CD4-positive, alpha-beta T cell treated with Interleukin-21 for 1 hour (primary cell): ENCODE measurements around the gene BCO1.

Experiments
- DNase-seq: peaks from one replicate; pipeline ENCODE4 v3.0.0-alpha.2; 2020

Gene BCO1

GRCh38 chr16:81321536-81321935, 83.0 kb downstream of the BCO1 start:
- no peak for DNase-seq

- no peak for DNase-seq
These were observed 86.3 kb downstream of the BCO1 start for GRCh38 chr16:81324808-81325207.

- DNase-seq = no peak
These were observed 88.5 kb downstream of the BCO1 start for GRCh38 chr16:81327011-81327410.

- no peak for DNase-seq
These were observed 89.1 kb downstream of the BCO1 start for GRCh38 chr16:81327447-81328196.

GRCh38 chr16:81329947-81330346, 91.5 kb downstream of the BCO1 start:
- DNase-seq = no peak

- no peak for DNase-seq
These were observed 94.9 kb downstream of the BCO1 start for GRCh38 chr16:81333356-81333755.

- no peak for DNase-seq
These were observed 97.2 kb downstream of the BCO1 start for GRCh38 chr16:81335669-81336068.

GRCh38 chr16:81337097-81337496, 98.6 kb downstream of the BCO1 start:
- no peak for DNase-seq
